Chondrocyte (in vitro differentiated cells): ENCODE measurements around the gene UBE2L3. TPM values are rescaled to one million over a fixed set of nuclear protein-coding genes. Genes with fewer than 3 reads are reported as not detected.
"Not testable (repeated sequence)": the region's sequence is repeated elsewhere in the genome, so short reads cannot be mapped to it uniquely, and the experiment has no call there.

Experiments
- DNase-seq: peaks from one replicate; pipeline ENCODE4 v3.0.0; 2021; ENCODE audit warnings: mixed read lengths, low spot score
- H3K27ac Mint-ChIP-seq: one replicate; pipeline ENCODE4 v1.8.0; 2021; ENCODE audit warnings: mild to moderate bottlenecking, moderate library complexity, mixed read lengths; ENCODE audit not compliant: unreplicated experiment
- H3K27me3 Mint-ChIP-seq: 2 replicates; pipeline ENCODE4 v1.8.0; 2021; ENCODE audit warnings: low read depth, mixed read lengths
- H3K36me3 Mint-ChIP-seq: 2 replicates; pipeline ENCODE4 v1.8.0; 2021; ENCODE audit warnings: low read depth, mixed read lengths
- H3K4me1 Mint-ChIP-seq: 2 replicates; pipeline ENCODE4 v1.8.0; 2021; ENCODE audit warnings: low read depth, mild to moderate bottlenecking, mixed read lengths
- H3K4me3 Mint-ChIP-seq: one replicate; pipeline ENCODE4 v1.8.0; 2021; ENCODE audit warnings: mild to moderate bottlenecking, moderate library complexity, mixed read lengths; ENCODE audit not compliant: unreplicated experiment
- H3K9me3 Mint-ChIP-seq: 2 replicates; pipeline ENCODE4 v1.8.0; 2021; ENCODE audit warnings: low read depth, mixed read lengths
- long read RNA-seq: library from polyadenylated mRNA; stranded (forward); transcript quantifications from one replicate; pipeline ENCODE4 v2.0.0, GENCODE V29; 2021
- total RNA-seq: library from RNA; stranded (reverse); gene quantifications from 3 replicates; pipeline ENCODE4 v1.2.1, GENCODE V29; 2021
- TF ChIP-seq, protein P1 (sequence below): fragments of 200-600 bp; sonication (generic); IDR thresholded peaks from 2 replicates; pipeline ENCODE4 v1.5.0; 2021; ENCODE audit warnings: antibody characterized with exemption, mild to moderate bottlenecking, moderate library complexity

UBE2L3 gene
- 53.2 to 57.5 TPM (median 53.7 TPM) in 3 replicates for total RNA-seq
- long read RNA-seq, transcript UBE2L3-204 (3 exons, 2,932 nt) = minor isoform, 5 of 196 reads
- long read RNA-seq, transcript UBE2L3-201 (4 exons, 3,028 nt) = major isoform, 182 of 196 reads
- long read RNA-seq, partial matches to known transcripts = 4 of 196 reads
- long read RNA-seq, other reads (novel, unspliced or antisense) = 4 of 196 reads

DNA sequence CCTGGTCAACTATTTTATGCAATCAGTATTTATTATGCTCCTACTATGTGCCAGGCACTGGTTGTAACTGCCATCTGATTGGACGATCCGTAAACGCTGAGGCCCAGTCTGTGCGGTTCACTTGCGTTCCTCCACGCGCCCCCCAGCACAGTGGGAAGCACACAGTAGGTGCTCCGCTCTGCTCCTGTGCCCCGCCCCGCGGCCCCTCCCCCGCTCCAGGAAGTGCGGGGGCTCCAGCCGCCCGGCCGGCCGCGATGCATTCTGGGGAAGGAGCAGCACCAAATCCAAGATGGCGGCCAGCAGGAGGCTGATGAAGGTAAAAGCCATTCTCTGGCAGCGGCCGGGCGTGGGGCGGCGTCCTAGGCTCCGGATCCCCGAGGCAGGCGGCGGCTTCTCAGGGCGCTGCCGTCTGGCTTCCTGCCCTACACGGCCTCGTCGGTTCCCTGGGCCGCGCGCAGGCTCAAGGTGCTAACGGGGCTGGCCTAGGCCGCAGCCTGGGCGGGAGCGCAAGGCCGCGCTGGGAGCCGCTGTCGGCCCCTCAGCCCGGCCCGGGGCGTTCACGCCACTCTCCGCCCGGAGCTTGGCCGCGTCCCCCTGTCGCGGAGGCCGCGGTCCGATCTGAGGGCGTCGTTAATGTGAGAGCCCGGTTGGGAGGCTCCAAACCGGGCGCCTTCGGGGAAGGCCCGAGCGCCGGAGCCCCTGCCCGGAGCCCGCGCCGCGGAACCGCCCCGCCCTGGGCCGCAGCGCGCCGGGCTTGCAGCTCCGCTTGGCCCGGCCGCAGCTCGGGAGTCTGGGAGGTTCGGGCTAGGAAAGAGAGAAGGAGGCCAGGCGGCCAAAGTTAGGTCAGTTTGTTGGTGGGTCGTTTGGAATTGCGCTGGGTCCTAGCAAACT lies at the start of gene UBE2L3:
UBE2L3 (plus strand) TSS at position 259 of the 891 bp plus-strand sequence; CDS start at position 290, 31 bp downstream.
- TF ChIP-seq, protein P1, sequence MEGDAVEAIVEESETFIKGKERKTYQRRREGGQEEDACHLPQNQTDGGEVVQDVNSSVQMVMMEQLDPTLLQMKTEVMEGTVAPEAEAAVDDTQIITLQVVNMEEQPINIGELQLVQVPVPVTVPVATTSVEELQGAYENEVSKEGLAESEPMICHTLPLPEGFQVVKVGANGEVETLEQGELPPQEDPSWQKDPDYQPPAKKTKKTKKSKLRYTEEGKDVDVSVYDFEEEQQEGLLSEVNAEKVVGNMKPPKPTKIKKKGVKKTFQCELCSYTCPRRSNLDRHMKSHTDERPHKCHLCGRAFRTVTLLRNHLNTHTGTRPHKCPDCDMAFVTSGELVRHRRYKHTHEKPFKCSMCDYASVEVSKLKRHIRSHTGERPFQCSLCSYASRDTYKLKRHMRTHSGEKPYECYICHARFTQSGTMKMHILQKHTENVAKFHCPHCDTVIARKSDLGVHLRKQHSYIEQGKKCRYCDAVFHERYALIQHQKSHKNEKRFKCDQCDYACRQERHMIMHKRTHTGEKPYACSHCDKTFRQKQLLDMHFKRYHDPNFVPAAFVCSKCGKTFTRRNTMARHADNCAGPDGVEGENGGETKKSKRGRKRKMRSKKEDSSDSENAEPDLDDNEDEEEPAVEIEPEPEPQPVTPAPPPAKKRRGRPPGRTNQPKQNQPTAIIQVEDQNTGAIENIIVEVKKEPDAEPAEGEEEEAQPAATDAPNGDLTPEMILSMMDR = no peak
- H3K9me3 Mint-ChIP-seq = no peaks in the 10 kb centered on the region
- H3K36me3 Mint-ChIP-seq = peaks cover 2% of the 10 kb centered on the region
- peak within 1 kb of the TSS; percentile 92 for H3K4me3 Mint-ChIP-seq
- peak within 1 kb of the TSS; percentile 98 for H3K27ac Mint-ChIP-seq
- peaks cover 34% of the 10 kb centered on the region for H3K4me1 Mint-ChIP-seq
- peak; percentile 94 for DNase-seq
- no peaks in the 10 kb centered on the region for H3K27me3 Mint-ChIP-seq

DNA sequence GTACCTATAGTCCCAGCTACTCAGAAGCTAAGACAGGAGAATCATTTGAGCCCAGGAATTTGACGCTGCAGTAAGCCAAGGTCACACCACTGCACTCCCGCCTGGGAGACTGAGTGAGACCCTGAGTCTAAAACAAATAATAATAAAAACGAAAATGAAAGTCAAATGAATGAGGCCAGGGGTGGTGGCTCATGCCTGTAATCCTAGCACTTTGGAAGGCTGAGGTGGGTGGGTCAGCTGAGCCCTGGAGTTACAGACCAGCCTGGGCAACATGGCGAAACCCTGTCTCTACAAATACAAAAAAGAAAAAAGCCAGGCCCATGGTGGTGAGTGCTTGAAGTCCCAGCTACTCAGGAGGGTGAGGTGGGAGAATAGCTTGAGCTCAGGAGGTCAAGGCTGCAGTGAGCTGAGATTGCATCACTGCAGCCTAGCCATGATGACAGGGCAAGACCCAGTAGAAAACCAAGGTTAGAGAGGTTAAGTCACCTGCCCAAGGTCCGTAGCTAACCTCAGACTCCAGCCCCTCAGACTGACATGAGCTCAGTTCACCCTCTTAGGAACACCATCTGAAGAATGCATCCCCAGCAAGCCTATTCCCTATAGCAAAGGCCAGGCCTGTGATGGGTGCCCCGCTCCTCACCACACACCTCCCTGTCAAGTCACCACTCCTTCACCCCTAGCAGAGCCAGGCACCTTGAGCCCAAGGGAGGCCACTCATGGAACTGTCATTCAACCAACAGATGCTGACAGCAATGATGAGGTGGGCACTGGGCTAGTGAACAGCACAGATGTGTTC lies 40.6 kb upstream of the UBE2L3 start:
- H3K27ac Mint-ChIP-seq, DNase-seq, H3K4me1 Mint-ChIP-seq, H3K36me3 Mint-ChIP-seq, H3K9me3 Mint-ChIP-seq, H3K27me3 Mint-ChIP-seq, H3K4me3 Mint-ChIP-seq: not testable (repeated sequence)

DNA sequence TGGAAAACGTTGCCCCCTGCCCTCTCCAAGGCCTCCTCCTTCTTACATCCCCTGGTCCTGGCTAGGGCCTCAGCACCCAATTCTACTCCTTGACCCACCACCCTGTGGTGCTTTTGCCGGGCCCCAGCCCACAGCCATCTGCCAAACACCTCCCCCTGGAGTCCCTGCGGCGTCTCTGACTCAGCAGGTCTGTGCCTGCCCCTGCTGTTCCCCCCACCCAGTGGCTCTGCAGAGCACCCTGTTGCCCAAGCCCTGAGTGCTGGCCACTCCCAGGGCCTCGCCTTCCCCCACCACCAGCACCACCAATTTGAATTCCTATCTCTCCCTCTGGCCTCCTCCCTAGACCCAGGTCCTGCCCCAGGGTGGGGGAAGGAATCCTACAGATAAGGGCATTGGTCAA lies 36.0 kb upstream of the UBE2L3 start:
- not testable (repeated sequence) for H3K4me1 Mint-ChIP-seq, DNase-seq, H3K36me3 Mint-ChIP-seq, H3K27ac Mint-ChIP-seq, H3K27me3 Mint-ChIP-seq, H3K9me3 Mint-ChIP-seq, H3K4me3 Mint-ChIP-seq

DNA sequence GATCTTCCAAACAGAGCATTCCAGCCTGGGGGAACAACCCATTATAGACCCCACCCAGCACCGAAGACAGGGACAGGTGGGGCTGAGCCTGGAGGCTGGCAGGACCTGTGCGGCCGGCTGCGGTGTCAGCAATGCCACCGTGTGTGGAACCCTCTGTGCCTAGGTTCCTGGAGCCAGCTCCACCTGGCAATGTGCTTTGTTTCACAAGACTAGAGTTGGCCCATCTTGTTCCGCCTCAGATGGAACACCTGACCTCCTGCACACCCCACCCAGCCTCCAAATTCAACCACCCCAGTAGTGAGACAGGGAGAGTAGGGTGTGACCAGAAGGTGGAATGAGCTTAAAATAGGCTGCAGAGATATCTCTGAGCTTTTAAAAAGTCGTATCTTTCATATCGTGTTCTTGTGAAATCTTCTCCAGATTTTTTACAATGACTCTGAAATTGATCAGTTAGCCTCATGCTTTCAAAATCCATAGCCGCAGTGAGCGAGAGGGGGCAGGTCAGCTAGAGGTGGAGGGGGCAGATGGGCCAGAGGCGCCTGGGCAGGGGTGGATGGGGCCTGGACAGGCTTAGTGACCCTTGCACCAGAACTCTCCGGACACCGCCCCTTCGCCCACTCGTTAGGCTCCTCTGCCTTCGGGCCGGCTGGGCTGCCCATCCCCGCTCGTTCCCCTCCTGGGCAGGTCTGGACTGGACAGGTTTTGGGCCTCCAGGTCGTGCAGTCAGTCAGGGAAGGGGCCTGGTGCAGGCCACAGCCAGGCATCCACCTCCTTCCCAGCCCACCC lies 34.5 kb upstream of the UBE2L3 start:
- not testable (repeated sequence) for H3K36me3 Mint-ChIP-seq, H3K4me1 Mint-ChIP-seq, H3K4me3 Mint-ChIP-seq, H3K9me3 Mint-ChIP-seq, H3K27me3 Mint-ChIP-seq, H3K27ac Mint-ChIP-seq, DNase-seq

DNA sequence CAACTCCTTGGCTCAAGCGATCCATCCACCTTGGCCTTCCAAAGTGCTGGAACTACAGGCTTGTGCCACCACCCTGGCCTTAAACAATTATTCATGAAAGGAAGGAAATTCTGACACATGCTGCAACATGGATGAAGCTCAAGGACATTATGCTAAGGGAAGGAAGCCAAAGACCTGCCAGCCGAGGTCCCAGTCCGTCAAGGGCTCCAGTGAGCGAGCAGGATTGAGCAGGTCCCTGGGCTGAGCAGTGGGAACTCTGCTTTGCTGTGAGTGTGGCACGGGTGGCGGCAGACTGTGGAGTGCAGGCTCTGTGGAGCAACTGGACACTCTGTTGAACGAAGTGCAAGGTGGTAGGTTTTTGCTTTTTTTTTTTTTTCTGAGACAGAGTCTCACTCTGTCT lies 27.7 kb upstream of the UBE2L3 start:
- not testable (repeated sequence) for H3K27ac Mint-ChIP-seq, H3K36me3 Mint-ChIP-seq

DNA sequence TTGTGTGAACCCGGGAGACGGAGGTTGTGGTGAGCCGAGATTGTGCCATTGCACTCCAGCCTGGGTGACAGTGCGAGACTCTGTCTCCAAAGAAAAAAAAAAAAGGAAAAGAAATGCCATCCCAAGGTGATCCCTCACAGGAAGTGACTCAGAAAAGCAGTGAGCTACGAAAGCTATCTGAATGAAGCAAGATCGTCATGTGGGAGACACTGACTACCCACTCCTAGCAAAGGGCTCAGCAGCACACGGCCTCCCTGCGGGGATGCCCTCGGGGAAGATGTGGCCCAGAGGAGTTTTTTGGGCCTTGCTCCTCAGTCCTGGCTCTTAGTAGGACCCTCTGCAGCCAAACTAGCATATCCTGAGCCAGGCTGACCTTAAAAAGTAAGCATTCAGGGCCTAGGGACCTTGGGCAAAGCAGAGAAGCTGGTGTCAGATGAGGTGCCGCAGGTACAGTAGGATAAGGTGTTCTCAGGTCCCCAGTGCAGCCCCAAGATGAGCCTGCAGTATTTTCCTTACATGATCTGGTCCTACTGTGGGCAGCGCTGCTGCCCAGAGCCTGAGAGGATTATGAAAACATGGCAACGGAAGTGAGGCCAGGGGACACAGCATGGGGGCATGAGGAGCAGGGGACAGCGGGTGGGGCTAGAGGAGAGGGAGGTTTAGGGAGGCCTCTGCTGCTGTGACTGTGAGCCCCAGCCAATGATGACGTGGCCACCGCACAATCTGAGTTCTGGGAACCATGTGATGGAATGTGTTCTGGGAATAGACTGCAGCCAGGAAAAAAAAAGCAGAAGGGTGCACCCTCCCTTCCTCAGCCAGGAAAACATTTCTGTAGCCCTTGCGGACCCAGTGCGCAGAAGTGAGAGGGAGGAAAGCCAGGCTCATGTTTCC lies 22.8 kb upstream of the UBE2L3 start:
- not testable (repeated sequence) for DNase-seq, H3K9me3 Mint-ChIP-seq, H3K4me1 Mint-ChIP-seq

More for the DNA sequence above, 27.7 kb upstream of the UBE2L3 start:
- H3K4me1 Mint-ChIP-seq, H3K9me3 Mint-ChIP-seq, H3K27me3 Mint-ChIP-seq, DNase-seq, H3K4me3 Mint-ChIP-seq: not testable (repeated sequence)

DNA sequence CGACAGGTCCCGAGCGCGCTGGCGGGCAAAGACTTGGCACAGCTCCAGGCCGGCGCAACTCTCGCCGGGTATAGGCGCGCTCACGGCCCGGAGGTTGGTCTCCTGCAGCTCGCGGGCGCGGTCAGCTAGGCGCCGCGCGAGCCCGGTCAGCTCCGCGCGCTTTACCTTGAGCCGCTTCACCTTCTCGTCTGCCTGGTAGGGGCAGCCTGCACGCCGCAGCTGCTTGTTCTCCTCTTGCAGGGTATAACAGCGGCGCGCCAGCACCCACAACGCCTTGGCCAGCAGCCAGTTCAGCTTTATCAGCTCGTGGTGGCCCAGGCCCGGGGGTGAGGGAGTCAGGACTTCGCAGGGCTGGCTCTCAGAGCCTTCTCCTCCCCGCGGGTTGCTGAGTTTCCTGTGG lies 18.0 kb upstream of the UBE2L3 start:
- not testable (repeated sequence) for H3K27me3 Mint-ChIP-seq, DNase-seq, H3K4me1 Mint-ChIP-seq, H3K9me3 Mint-ChIP-seq, H3K27ac Mint-ChIP-seq, H3K36me3 Mint-ChIP-seq, H3K4me3 Mint-ChIP-seq

More for the DNA sequence above, 22.8 kb upstream of the UBE2L3 start:
- not testable (repeated sequence) for H3K27ac Mint-ChIP-seq, H3K27me3 Mint-ChIP-seq, H3K36me3 Mint-ChIP-seq, H3K4me3 Mint-ChIP-seq

DNA sequence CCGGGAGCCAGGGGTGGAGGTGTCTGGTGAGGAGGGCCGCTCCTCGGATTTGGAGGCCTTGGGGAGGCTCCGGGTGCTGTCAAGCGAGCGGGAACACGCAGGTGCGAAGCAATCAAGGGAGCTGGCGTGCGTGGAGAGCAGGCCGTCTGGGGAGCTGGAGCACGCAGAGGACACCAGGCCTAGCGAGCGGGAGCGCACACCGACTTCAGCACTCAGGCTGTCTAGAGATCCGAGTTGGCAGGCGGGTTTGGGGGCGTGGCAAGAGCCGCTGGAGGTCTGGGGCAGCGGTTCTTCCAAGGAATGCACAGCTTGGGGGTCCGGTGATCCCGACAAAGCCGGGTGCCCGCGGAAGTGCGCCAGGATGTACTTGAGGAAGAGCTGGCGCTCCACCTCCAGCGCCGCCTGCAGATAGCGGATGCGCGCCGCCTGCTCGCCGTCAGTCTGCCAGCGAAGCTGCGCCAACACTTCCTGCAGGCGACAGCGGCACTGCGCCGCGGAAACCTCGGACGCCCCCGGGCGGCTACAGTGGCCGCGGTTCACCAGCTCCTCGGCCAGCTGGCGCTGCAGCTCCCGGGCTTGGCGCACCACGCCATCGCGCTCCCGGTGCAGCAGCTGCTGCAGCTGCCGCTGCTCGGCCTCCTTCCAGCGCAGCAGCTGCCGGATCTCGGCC lies 17.4 kb upstream of the UBE2L3 start:
- not testable (repeated sequence) for H3K27me3 Mint-ChIP-seq, DNase-seq, H3K36me3 Mint-ChIP-seq, H3K9me3 Mint-ChIP-seq, H3K27ac Mint-ChIP-seq, H3K4me1 Mint-ChIP-seq, H3K4me3 Mint-ChIP-seq

DNA sequence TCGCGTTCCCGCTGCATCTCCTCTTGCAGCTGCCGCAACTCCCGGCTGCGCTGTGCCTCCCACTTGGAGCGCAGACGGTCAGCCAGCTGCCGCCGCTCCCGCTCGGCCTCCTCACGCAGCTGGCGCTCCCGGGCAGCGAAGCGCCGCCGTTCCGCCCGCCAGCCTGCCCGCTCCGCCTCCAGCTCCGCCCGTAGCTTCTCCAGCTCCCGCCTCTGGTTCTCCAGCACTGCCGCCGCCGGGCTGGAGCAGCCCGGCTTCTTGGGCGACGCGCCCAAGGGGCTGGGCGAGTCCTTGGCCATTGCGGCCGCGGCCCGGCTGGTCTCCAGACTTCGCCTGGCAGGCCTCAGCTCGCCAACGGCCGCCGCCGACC lies 16.9 kb upstream of the UBE2L3 start:
- H3K4me3 Mint-ChIP-seq, H3K27me3 Mint-ChIP-seq, H3K4me1 Mint-ChIP-seq, DNase-seq, H3K9me3 Mint-ChIP-seq, H3K27ac Mint-ChIP-seq, H3K36me3 Mint-ChIP-seq: not testable (repeated sequence)

DNA sequence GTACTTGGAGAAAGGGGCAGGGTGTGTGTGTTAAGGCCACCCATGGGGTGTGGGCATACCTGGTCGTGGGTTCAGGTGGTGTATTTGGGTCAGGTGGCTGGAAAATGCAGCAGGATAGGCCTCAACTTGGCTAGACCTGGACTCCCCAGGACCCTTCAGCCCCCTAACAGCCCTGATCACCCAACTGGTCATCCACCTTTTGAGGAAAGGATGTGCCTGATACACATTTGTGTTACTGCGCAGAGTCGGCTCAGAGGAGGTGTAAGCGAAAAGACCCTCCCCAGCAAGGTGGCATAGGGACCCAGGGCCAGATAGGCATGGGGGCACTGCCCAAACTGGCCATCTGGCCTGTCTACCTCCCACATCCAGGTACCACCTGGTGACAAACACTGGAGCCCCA lies 16.2 kb upstream of the UBE2L3 start, which contains the start of gene RIMBP3C:
RIMBP3C (minus strand) TSS at position 101 of the 400 bp plus-strand sequence. CDS start 485 bp downstream, outside the sequence.
- H3K27ac Mint-ChIP-seq, H3K4me1 Mint-ChIP-seq, DNase-seq, H3K4me3 Mint-ChIP-seq, H3K36me3 Mint-ChIP-seq, H3K9me3 Mint-ChIP-seq, H3K27me3 Mint-ChIP-seq: not testable (repeated sequence)
